B cell (primary cell): Measurements from ENCODE around the gene KIRREL3.

Experiments used
- CTCF ChIP-seq: fragments of 200-600 bp; IDR thresholded peaks from one replicate; pipeline ENCODE4 v1.8.0; 2022; ENCODE audit warnings: antibody characterized with exemption, mild to moderate bottlenecking
- EZH2 ChIP-seq: IDR thresholded peaks from 2 replicates; pipeline ENCODE4 v1.6.1; 2012; ENCODE audit warnings: borderline replicate concordance, low read depth, mild to moderate bottlenecking, moderate library complexity, low read length; ENCODE audit not compliant: insufficient read depth, poor library complexity, severe bottlenecking

GRCh38 chr11:126697936-126698335 lies 302.6 kb downstream of the KIRREL3 start:
- TF ChIP-seq CTCF (no peak), EZH2 (no peak)
